ENCODE data around the gene ADAMTSL2.
A peak's percentile ranks its signal among the peaks of the same experiment; 100 is the strongest.

ADAMTSL2 gene

DNA sequence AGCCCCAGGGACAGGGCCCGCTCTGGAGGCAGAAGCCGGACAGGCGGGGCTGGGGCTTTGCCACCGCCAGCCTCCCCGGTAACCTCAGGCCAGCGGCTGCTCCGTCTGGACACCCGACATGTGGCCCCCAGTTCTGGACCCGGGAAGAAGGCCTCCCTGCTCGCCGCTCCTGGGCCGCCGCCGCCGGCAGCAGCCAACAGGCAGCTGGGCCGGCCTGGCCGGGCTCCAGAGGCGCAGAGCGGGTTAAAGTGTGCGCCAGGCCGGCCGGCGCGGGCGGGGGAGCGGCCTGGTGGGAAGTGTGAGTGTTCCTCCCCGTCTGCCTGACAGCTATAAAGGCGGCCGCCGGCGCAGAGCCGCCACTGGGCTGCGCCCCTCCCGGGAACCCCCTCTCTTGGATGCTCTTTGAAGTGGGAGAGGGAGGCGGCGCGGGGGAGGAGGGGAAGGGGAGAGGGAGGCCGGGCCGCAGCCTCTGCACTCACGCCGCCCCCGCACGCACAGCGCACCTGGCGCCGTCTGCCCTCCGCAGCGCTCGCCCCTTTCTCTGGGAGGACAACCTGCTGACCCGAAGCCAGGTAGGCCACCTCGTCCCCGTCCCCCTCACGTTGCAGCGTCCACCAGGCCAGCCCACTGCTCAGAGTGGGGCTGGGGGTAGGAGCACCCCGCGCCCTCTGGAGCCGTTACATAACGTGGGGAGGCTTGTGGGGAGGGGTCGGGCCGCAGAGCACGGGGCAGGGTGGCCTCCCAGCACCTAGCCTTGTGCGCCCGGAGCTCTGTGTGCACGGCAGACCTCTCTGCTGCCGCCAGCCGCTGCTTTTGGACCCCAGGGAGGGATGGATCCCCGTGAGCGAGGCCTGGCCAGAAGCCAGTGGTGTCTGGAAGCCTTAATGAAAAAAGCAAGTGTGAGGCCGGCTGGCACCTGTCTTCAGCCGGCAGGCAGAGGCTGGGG, at the start of gene ADAMTSL2:
TSS of gene ADAMTSL2 (plus strand) at position 359 of the 946 bp plus-strand sequence. CDS start 2,009 bp downstream, outside the sequence.
- Mint-ChIP-seq H3K27ac (peak within 1 kb of the TSS; percentile 56), H3K4me3 (peak within 1 kb of the TSS; percentile 19 to 25), H3K36me3 (peaks cover 0 to 7% of the 10 kb centered on the region in 2 donors), H3K27me3 (peaks cover 43 to 76% of the 10 kb centered on the region in 2 donors), H3K4me1 (peaks cover 23 to 44% of the 10 kb centered on the region in 2 donors), H3K9me3 (no peaks in the 10 kb centered on the region)
- DNase-seq (peak; percentile 24), ATAC-seq (replicated peaks) (peak; percentile 45 to 56)

- DNase-seq = no peak
- H3K27ac Mint-ChIP-seq = peak overlapping the region; percentile 81
- H3K4me3 Mint-ChIP-seq = peak overlapping the region; percentile 46 to 53
- peaks cover 0 to 2% of the 10 kb centered on the region in 2 donors for H3K36me3 Mint-ChIP-seq
- peaks cover 15 to 18% of the 10 kb centered on the region in 2 donors for H3K27me3 Mint-ChIP-seq
- H3K4me1 Mint-ChIP-seq = peaks cover 6 to 8% of the 10 kb centered on the region in 2 donors
- ATAC-seq (replicated peaks) = peak; percentile 66 to 78
- no peaks in the 10 kb centered on the region for H3K9me3 Mint-ChIP-seq
These were observed 48.8 kb upstream of the ADAMTSL2 start for GRCh38 chr9:133485531-133486260.

GRCh38 chr9:133487331-133487725, 47.2 kb upstream of the ADAMTSL2 start:
- ATAC-seq (replicated peaks) = no peak
- Mint-ChIP-seq H3K27ac (no peak overlapping the region), H3K36me3 (peaks cover 0 to 2% of the 10 kb centered on the region in 2 donors), H3K27me3 (peaks cover 13 to 20% of the 10 kb centered on the region in 2 donors), H3K9me3 (no peaks in the 10 kb centered on the region), H3K4me1 (peaks cover 6 to 7% of the 10 kb centered on the region in 2 donors), H3K4me3 (no peak overlapping the region)
- DNase-seq = no peak

GRCh38 chr9:133488686-133489252, 45.7 kb upstream of the ADAMTSL2 start:
- no peak overlapping the region for H3K4me3 Mint-ChIP-seq
- H3K4me1 Mint-ChIP-seq = peaks cover 6% of the 10 kb centered on the region in 2 donors
- H3K36me3 Mint-ChIP-seq = peaks cover 0 to 2% of the 10 kb centered on the region in 2 donors
- peaks cover 12 to 15% of the 10 kb centered on the region in 2 donors for H3K27me3 Mint-ChIP-seq
- no peak for ATAC-seq (replicated peaks)
- no peaks in the 10 kb centered on the region for H3K9me3 Mint-ChIP-seq
- H3K27ac Mint-ChIP-seq = no peak overlapping the region
- DNase-seq = no peak

DNA sequence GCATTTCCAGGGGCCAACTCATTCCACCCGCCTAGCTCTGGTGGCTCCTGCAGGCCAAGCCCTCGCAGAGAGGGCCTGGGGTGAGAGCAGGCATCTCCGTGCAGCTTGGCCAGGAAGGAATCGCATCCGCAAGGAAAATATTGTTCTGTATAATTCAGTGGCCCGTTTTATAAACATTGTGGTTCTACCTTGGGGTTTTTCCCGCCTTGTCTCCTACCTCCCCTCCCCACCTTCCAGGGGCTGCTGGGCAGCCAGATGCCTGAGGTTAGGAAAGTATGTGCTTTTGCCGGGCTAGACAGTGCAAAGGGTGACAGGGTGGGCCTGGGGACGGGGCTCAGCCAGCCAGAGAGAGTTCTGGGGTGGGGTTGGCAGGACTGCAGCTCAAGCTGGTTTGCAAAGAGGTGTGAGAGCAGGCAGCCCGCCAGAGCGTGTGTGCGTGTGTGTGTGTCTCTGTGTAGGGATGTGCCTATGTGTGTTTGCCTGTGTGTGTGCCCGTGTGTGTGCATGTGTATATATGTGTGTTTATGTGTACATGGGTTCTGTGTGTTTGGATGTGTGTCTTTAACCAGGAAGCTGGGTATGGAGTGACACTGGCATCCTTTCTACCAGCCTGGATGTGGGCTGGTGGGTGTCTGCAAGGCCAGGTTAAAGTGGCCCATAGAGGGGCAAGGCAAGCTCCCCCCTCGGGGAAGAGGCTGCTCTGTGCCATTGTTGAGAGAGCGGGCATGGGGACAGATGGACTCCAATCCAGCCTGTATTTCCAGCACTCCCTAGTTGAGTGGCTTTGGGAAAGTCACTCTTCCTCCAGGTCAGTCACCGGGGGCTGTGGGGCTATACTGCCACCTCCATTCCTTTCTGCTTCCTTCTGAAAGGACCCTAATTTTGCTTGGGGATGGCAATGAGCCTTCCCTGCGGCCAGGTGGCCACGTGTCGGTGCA, 45.0 kb upstream of the ADAMTSL2 start:
- Mint-ChIP-seq H3K27ac (no peak overlapping the region), H3K4me3 (no peak overlapping the region), H3K27me3 (peaks cover 12 to 15% of the 10 kb centered on the region in 2 donors), H3K4me1 (peaks cover 6% of the 10 kb centered on the region in 2 donors), H3K36me3 (no peaks in the 10 kb centered on the region), H3K9me3 (no peaks in the 10 kb centered on the region)
- DNase-seq (no peak), ATAC-seq (replicated peaks) (no peak)

DNA sequence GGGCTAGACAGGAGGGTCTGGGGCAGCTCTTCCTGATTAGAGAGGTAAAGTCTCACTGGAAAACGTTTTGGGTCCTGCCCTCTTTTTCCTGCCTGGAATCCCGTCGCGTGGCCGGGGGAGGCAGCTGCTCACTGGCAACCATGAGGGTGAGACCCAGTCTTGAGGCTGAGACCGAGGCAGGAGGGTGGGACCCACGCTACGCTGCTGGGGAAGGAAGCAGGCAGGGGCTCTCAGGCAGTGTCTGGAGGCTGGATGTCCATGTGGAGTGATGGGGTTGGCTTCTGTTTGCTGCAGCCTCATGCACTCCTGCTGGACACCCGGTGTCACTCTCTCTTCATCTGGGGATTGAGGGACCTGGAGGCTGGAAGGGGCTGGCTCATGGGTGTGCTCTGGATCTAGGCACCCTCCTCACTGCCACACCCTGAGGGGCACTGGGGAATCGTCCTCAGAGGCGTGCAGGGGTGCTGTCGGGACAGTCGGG, 44.3 kb upstream of the ADAMTSL2 start:
- Mint-ChIP-seq H3K4me3 (no peak overlapping the region), H3K9me3 (no peaks in the 10 kb centered on the region), H3K27ac (no peak overlapping the region), H3K36me3 (no peaks in the 10 kb centered on the region), H3K27me3 (peaks cover 12 to 15% of the 10 kb centered on the region in 2 donors), H3K4me1 (peaks cover 6% of the 10 kb centered on the region in 2 donors)
- no peak for ATAC-seq (replicated peaks)
- DNase-seq = no peak

- Mint-ChIP-seq H3K4me1 (peaks cover 2 to 3% of the 10 kb centered on the region in 2 donors), H3K36me3 (no peaks in the 10 kb centered on the region), H3K27ac (no peak overlapping the region), H3K27me3 (peaks cover 12 to 15% of the 10 kb centered on the region in 2 donors), H3K4me3 (no peak overlapping the region), H3K9me3 (no peaks in the 10 kb centered on the region)
- no peak for ATAC-seq (replicated peaks)
- no peak for DNase-seq
These were observed 43.4 kb upstream of the ADAMTSL2 start for GRCh38 chr9:133490865-133491655.

- H3K9me3 Mint-ChIP-seq = no peaks in the 10 kb centered on the region
- H3K27me3 Mint-ChIP-seq = peaks cover 12 to 15% of the 10 kb centered on the region in 2 donors
- ATAC-seq (replicated peaks) (no peak), DNase-seq (no peak)
- H3K36me3 Mint-ChIP-seq = no peaks in the 10 kb centered on the region
- no peak overlapping the region for H3K27ac Mint-ChIP-seq
- H3K4me3 Mint-ChIP-seq = no peak overlapping the region
- H3K4me1 Mint-ChIP-seq = no peaks in the 10 kb centered on the region
These were observed 42.9 kb upstream of the ADAMTSL2 start for GRCh38 chr9:133491656-133491925.

- no peaks in the 10 kb centered on the region for H3K9me3 Mint-ChIP-seq
- no peaks in the 10 kb centered on the region for H3K4me1 Mint-ChIP-seq
- peaks cover 12 to 15% of the 10 kb centered on the region in 2 donors for H3K27me3 Mint-ChIP-seq
- DNase-seq (no peak), ATAC-seq (replicated peaks) (no peak)
- no peak overlapping the region for H3K27ac Mint-ChIP-seq
- H3K4me3 Mint-ChIP-seq = no peak overlapping the region
- H3K36me3 Mint-ChIP-seq = no peaks in the 10 kb centered on the region
These were observed 42.2 kb upstream of the ADAMTSL2 start for GRCh38 chr9:133492061-133493021.

DNA sequence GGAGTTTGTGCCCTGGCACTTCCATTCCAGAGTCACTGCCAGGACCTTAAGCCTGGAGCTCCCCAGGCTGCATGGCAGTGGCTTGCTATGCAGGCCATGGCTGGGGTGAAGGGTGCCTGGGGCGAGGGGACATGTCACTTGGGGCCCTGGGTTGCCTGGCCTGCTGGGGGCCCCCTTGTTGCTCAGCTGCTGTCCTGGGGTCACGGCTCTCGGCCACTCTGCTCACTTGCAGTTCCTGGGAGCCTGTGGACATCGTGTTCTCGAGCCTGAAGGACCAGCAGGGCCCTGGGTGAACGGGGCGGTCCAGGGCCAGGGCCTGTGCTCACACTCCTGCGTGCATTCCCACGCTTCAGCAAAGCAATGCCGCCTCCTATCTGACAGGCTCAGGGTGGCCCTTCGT, 41.1 kb upstream of the ADAMTSL2 start:
- H3K27ac Mint-ChIP-seq = no peak overlapping the region
- H3K9me3 Mint-ChIP-seq = no peaks in the 10 kb centered on the region
- H3K4me3 Mint-ChIP-seq = no peak overlapping the region

DNA sequence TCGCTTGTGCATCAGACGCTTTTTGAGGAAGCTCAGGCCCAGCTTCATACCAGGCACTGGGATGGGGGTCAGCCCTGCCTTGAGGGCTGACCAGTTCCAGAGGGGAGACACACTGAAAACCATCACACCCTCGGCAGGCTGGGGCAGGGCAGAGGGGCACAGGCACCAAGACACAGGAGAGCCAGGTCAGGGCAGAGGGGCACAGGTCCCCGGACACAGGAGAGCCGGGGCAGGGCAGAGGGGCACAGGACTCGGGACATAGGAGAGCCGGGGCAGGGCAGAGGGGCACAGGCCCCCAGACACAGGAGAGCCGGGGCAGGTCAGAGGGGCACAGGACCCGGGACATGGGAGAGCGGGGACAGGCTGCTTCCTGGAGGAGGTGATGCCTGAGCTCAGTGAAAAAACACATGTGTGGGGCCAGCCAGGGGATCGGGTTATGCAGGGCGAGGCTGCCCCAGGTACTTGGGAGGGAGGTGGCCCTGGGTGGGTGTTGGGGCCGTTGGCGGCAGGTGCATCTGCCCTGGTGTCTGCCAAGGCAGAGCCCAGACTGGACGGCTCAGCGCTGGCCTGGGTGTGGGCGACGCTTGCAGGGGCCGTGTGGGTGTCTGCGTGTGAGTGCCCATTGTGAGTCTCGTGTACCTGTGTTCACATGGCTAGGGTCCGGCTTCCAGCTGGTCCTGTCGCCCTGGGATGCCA, 40.5 kb upstream of the ADAMTSL2 start:
- Mint-ChIP-seq H3K4me1 (no peaks in the 10 kb centered on the region), H3K27ac (no peak overlapping the region), H3K4me3 (no peak overlapping the region), H3K27me3 (peaks cover 21 to 26% of the 10 kb centered on the region in 2 donors), H3K36me3 (no peaks in the 10 kb centered on the region), H3K9me3 (no peaks in the 10 kb centered on the region)
- ATAC-seq (replicated peaks) (no peak), DNase-seq (no peak)

More for the DNA sequence above, 41.1 kb upstream of the ADAMTSL2 start:
- Mint-ChIP-seq H3K27me3 (peaks cover 18 to 22% of the 10 kb centered on the region in 2 donors), H3K36me3 (no peaks in the 10 kb centered on the region), H3K4me1 (no peaks in the 10 kb centered on the region)
- ATAC-seq (replicated peaks) (no peak), DNase-seq (no peak)
